Adrenal gland (tissue), 12 donors: ENCODE results near the gene CHPF. TPM values are rescaled to one million over a fixed set of nuclear protein-coding genes. Genes with fewer than 3 reads are reported as not detected.

Experiments
- DNase-seq, 7 donors: peaks; one replicate each; pipeline ENCODE4 v3.0.0-alpha.2; 2019 to 2020
- H3K27ac ChIP-seq, 5 donors: fragments of 200-600 bp; sonication (generic) in 4 of 5; 1 replicate in 3 of 5; 2 replicates in 2 of 5; pipeline versions ENCODE4 v1.5.1 to v1.8.0; 2016 to 2020; ENCODE audit warnings: mild to moderate bottlenecking in 1 of 5
- H3K27me3 ChIP-seq: fragments of 200-600 bp; 2 replicates; pipeline ENCODE4 v1.8.0; 2021
- H3K36me3 ChIP-seq, 2 donors: fragments of 200-600 bp; replicated peaks in 1 of 2; 1 replicate in 1 of 2; 2 replicates in 1 of 2; pipeline versions ENCODE4 v1.5.1 to v1.8.0; 2018 to 2022
- H3K4me1 ChIP-seq, 2 donors: fragments of 200-600 bp; replicated peaks in 1 of 2; 1 replicate in 1 of 2; 2 replicates in 1 of 2; pipeline versions ENCODE4 v1.5.1 to v1.8.0; 2018 to 2021
- H3K4me3 ChIP-seq, 4 donors: fragments of 200-600 bp; sonication (generic) in 3 of 4; one replicate each; pipeline ENCODE4 v1.5.1; 2016 to 2018
- H3K9me3 ChIP-seq, 3 donors: fragments of 200-600 bp; sonication (generic) in 1 of 3; replicated peaks in 1 of 3; 1 replicate in 2 of 3; 2 replicates in 1 of 3; pipeline versions ENCODE4 v1.5.1 to v1.8.0; 2016 to 2021
- CTCF ChIP-seq, 6 experiments: fragments of 450-650 bp in 4 of 6; fragments of 200-600 bp in 2 of 6; sonication (generic) in 1 of 6; IDR thresholded peaks; 1 replicate in 5 of 6; 2 replicates in 1 of 6; pipeline versions ENCODE4 v1.5.1 to v1.8.0; 2016 to 2021; ENCODE audit warnings: antibody characterized with exemption in 6 of 6, mild to moderate bottlenecking in 2 of 6, moderate library complexity in 1 of 6
- POLR2A ChIP-seq, 2 donors: fragments of 450-650 bp; IDR thresholded peaks; one replicate each; pipeline ENCODE4 v1.6.1; 2017; ENCODE audit warnings: antibody characterized with exemption in 2 of 2, mild to moderate bottlenecking in 2 of 2, moderate library complexity in 1 of 2
- WGBS, 4 donors: extraction: QIAGEN DNeasy Blood & Tissue Kit in 2 of 4; methylation state at CpG; one replicate each; pipeline versions ENCODE4 v1.1.5 to v1.1.7; 2013 to 2017; 5-methylcytosine and 5-hydroxymethylcytosine counted together
- intact Hi-C, 2 donors: fragments of 100-400 bp; cut with DNase I; formaldehyde crosslinking; loops; one replicate each; pipeline versions ENCODE4 v1.14.1 to v1.15.0; 2022 to 2023
- polyA plus RNA-seq, 3 donors: library from polyadenylated mRNA; stranded (reverse); fragments of 200-250 nt in 2 of 3; fragments of 350-450 nt in 1 of 3; fragmentation: Illumina TruSeq in 1 of 3; extraction: RNeasy Lipid Tissue Mini Kit (QIAGEN cat#74804) in 1 of 3; gene quantifications; one replicate each; pipeline ENCODE4 v1.2.3, GENCODE V29; 2013 to 2014
- total RNA-seq, 9 donors: library from RNA; depleted of rRNA in 4 of 9; stranded (reverse); fragments of >200 nt in 4 of 9; fragments of 120-200 nt in 1 of 9; fragmentation: NEBNext Ultra II Directional in 1 of 9; extraction: Animal tissue kit (Norgen Biotek cat#: 25700) in 1 of 9; gene quantifications; one replicate each; pipeline versions ENCODE4 v1.1.0 to v1.2.4, GENCODE V29; 2013 to 2023
- donor health status: healthy with polysubstance abuse.
- donor health status: Bipolar disorder and iron deficiency.
- donor health status: DM: yes; HTN: yes; CAD: no.
- donor health status: DM: no; HTN: no; CAD: no.
- donor health status: DM: no; HTN: no; CAD: no.
- donor health status: DM: yes; HTN: yes; CAD: no.

CHPF gene
- total and polyA plus RNA-seq, 12 donors = 9.1 to 196 (median 61.1) TPM

GRCh38 chr2:219499058-219499307 lies 44.6 kb downstream of the CHPF start:
- WGBS, 4 donors = 0 to 1% (median 0%) methylated on average over 3 of the region's 3 CpGs
- no peak for TF ChIP-seq POLR2A (IDR thresholded peaks at IDR 0.05)
- no peak for TF ChIP-seq CTCF (IDR thresholded peaks at IDR 0.05)
- intact Hi-C loops = no loop called here
- peak overlapping the region in 3 of 4 donors; percentile 25 to 92 (median 85) for H3K4me3 ChIP-seq
- peaks cover 0 to 9% of the 10 kb centered on the region in 2 donors for H3K36me3 ChIP-seq
- DNase-seq = no peak
- H3K9me3 ChIP-seq = no peaks in the 10 kb centered on the region
- peaks cover 6 to 30% of the 10 kb centered on the region in 2 donors for H3K4me1 ChIP-seq
- peaks cover 3% of the 10 kb centered on the region for H3K27me3 ChIP-seq
- H3K27ac ChIP-seq = peak overlapping the region in 4 of 5 donors; percentile 87 to 99 (median 92)

GRCh38 chr2:219498280-219499057 lies 45.1 kb downstream of the CHPF start, which contains the start of gene GMPPA:
Gene GMPPA (plus strand): TSS chr2:219498891. CDS start chr2:219499976, 1,085 bp downstream.
- peak within 1 kb of the TSS in 3 of 4 donors; percentile 29 to 92 (median 85) for H3K4me3 ChIP-seq
- TF ChIP-seq CTCF (IDR thresholded peaks at IDR 0.05) (peak in 2 of 6 experiments; percentile 14 to 20), POLR2A (IDR thresholded peaks at IDR 0.05) (peak; percentile 62 to 67)
- peaks cover 6% of the 10 kb centered on the region for H3K27me3 ChIP-seq
- H3K27ac ChIP-seq = peak within 1 kb of the TSS; percentile 75 to 99 (median 90)
- no peaks in the 10 kb centered on the region for H3K9me3 ChIP-seq
- intact Hi-C loops = no loop called here
- peaks cover 6 to 30% of the 10 kb centered on the region in 2 donors for H3K4me1 ChIP-seq
- 0 to 1% (median 0%) methylated on average over 39 to 49 of the region's 49 CpGs for WGBS, 4 donors
- H3K36me3 ChIP-seq = peaks cover 0 to 4% of the 10 kb centered on the region in 2 donors
- DNase-seq = peak; percentile 96 to 99 (median 97)

- H3K36me3 ChIP-seq = no peaks in the 10 kb centered on the region
- intact Hi-C loops = no loop called here
- H3K27ac ChIP-seq = peak overlapping the region; percentile 75 to 99 (median 90)
- WGBS, 4 donors = 3 to 12% (median 5%) methylated on average over 15 to 59 of the region's 59 CpGs
- H3K27me3 ChIP-seq = peaks cover 8% of the 10 kb centered on the region
- no peaks in the 10 kb centered on the region for H3K9me3 ChIP-seq
- H3K4me1 ChIP-seq = peaks cover 6 to 30% of the 10 kb centered on the region in 2 donors
- TF ChIP-seq POLR2A (IDR thresholded peaks at IDR 0.05) (peak; percentile 69 to 74), CTCF (IDR thresholded peaks at IDR 0.05) (no peak)
- peak; percentile 81 to 93 (median 90) for DNase-seq
- peak overlapping the region in 3 of 4 donors; percentile 29 to 92 (median 85) for H3K4me3 ChIP-seq
Observed at GRCh38 chr2:219497495-219498279, 45.9 kb downstream of the CHPF start.

- intact Hi-C loops = no loop called here
- Histone ChIP-seq H3K4me3 (peak overlapping the region in 1 of 4 donors; percentile 92), H3K36me3 (no peaks in the 10 kb centered on the region), H3K4me1 (peaks cover 6 to 30% of the 10 kb centered on the region in 2 donors), H3K9me3 (no peaks in the 10 kb centered on the region), H3K27ac (no peak overlapping the region), H3K27me3 (peaks cover 12% of the 10 kb centered on the region)
- peak in 5 of 7 donors; percentile 28 to 62 (median 43) for DNase-seq
- WGBS, 4 donors = 13 to 38% (median 17%) methylated on average over 6 to 61 of the region's 61 CpGs
- no peak for TF ChIP-seq POLR2A (IDR thresholded peaks at IDR 0.05)
- TF ChIP-seq CTCF (IDR thresholded peaks at IDR 0.05) = no peak
Observed at GRCh38 chr2:219496825-219497494, 46.6 kb downstream of the CHPF start.
